Measurements from ENCODE around the gene ATG7. TPM values are rescaled to one million over a fixed set of nuclear protein-coding genes. Genes with fewer than 3 reads are reported as not detected.
"Not testable (repeated sequence)": the region's sequence is repeated elsewhere in the genome, so short reads cannot be mapped to it uniquely, and the experiment has no call there.

ATG7 gene
- total RNA-seq, 2 experiments from 2014 or later = 21.7 to 28.4 TPM

GRCh38 chr3:11436775-11437174 is 164.6 kb downstream of the ATG7 start:
- ChIA-PET CTCF (ENCODE audit: unreplicated experiment) (no interaction called here), POLR2A (no interaction called here)
- H3K4me3 ChIP-seq (ENCODE audit: low read depth, low read length, poor library complexity, severe bottlenecking) = no peak overlapping the region
- no TSS peak for BruUV-seq (replicated peaks)
- no peak overlapping the region for H2AFZ ChIP-seq (ENCODE audit: low read length)
- no peaks in the 10 kb centered on the region for H3K36me3 ChIP-seq (ENCODE audit: insufficient read depth, low read length)
- no peaks in the 10 kb centered on the region for H3K9me3 ChIP-seq (ENCODE audit: low read length)
- DNase-seq (ENCODE audit: low spot score) = no peak
- H3K4me2 ChIP-seq (ENCODE audit: low read length) = no peak overlapping the region
- no peaks in the 10 kb centered on the region for H3K79me2 ChIP-seq (ENCODE audit: insufficient read depth, low read depth, low read length)
- no peak overlapping the region for H3K27ac ChIP-seq (ENCODE audit: low read depth, low read length, poor library complexity, severe bottlenecking)
- intact Hi-C loops (cut with micrococcal nuclease; ENCODE audit: unreplicated experiment) = no loop called here
- TF ChIP-seq CTCF (conservative IDR thresholded peaks at IDR 0.05; ENCODE audit: low read length) = no peak
- TF ChIP-seq EZH2phosphoT487 (IDR thresholded peaks at IDR 0.05; ENCODE audit: borderline replicate concordance, low read depth, low read length) = no peak
- no peaks in the 10 kb centered on the region for H3K9me2 ChIP-seq (ENCODE audit: insufficient read depth, low read length)
- no peaks in the 10 kb centered on the region for H3K4me1 ChIP-seq (ENCODE audit: insufficient read depth, low read length, poor library complexity, severe bottlenecking)
- no peaks in the 10 kb centered on the region for H4K20me1 ChIP-seq (ENCODE audit: insufficient read depth, low read length)

- ChIA-PET CTCF (ENCODE audit: unreplicated experiment) (no interaction called here), POLR2A (no interaction called here)
These were observed 165.3 kb downstream of the ATG7 start for GRCh38 chr3:11437506-11437905.

GRCh38 chr3:11438646-11439045 is 166.4 kb downstream of the ATG7 start:
- Histone ChIP-seq H3K9me2 (ENCODE audit: insufficient read depth, low read length) (no peaks in the 10 kb centered on the region), H3K4me2 (ENCODE audit: low read length) (no peak overlapping the region), H3K27ac (ENCODE audit: low read depth, low read length, poor library complexity, severe bottlenecking) (no peak overlapping the region), H4K20me1 (ENCODE audit: insufficient read depth, low read length) (no peaks in the 10 kb centered on the region), H3K79me2 (ENCODE audit: insufficient read depth, low read depth, low read length) (no peaks in the 10 kb centered on the region), H2AFZ (ENCODE audit: low read length) (no peak overlapping the region), H3K36me3 (ENCODE audit: insufficient read depth, low read length) (no peaks in the 10 kb centered on the region), H3K9me3 (ENCODE audit: low read length) (no peaks in the 10 kb centered on the region), H3K4me3 (ENCODE audit: low read depth, low read length, poor library complexity, severe bottlenecking) (no peak overlapping the region), H3K4me1 (ENCODE audit: insufficient read depth, low read length, poor library complexity, severe bottlenecking) (no peaks in the 10 kb centered on the region)
- ChIA-PET CTCF (ENCODE audit: unreplicated experiment) (no interaction called here), POLR2A (interaction anchor here (0.7 kb wide), 1 partner anchor 63 kb away, joined by 3 read pairs; no protein-coding TSS in a partner anchor)
- TF ChIP-seq EZH2phosphoT487 (IDR thresholded peaks at IDR 0.05; ENCODE audit: borderline replicate concordance, low read depth, low read length) (no peak), CTCF (conservative IDR thresholded peaks at IDR 0.05; ENCODE audit: low read length) (no peak)
- intact Hi-C loops (cut with micrococcal nuclease; ENCODE audit: unreplicated experiment) = no loop called here
- BruUV-seq (replicated peaks) = no TSS peak
- no peak for DNase-seq (ENCODE audit: low spot score)

More at GRCh38 chr3:11437506-11437905, 165.3 kb downstream of the ATG7 start:
- no peaks in the 10 kb centered on the region for H4K20me1 ChIP-seq (ENCODE audit: insufficient read depth, low read length)
- H3K36me3 ChIP-seq (ENCODE audit: insufficient read depth, low read length) = no peaks in the 10 kb centered on the region
- no peak for DNase-seq (ENCODE audit: low spot score)
- intact Hi-C loops (cut with micrococcal nuclease; ENCODE audit: unreplicated experiment) = no loop called here
- no peak overlapping the region for H3K27ac ChIP-seq (ENCODE audit: low read depth, low read length, poor library complexity, severe bottlenecking)
- BruUV-seq (replicated peaks) = no TSS peak
- no peak for TF ChIP-seq EZH2phosphoT487 (IDR thresholded peaks at IDR 0.05; ENCODE audit: borderline replicate concordance, low read depth, low read length)
- no peaks in the 10 kb centered on the region for H3K79me2 ChIP-seq (ENCODE audit: insufficient read depth, low read depth, low read length)
- no peaks in the 10 kb centered on the region for H3K9me3 ChIP-seq (ENCODE audit: low read length)
- H3K4me1 ChIP-seq (ENCODE audit: insufficient read depth, low read length, poor library complexity, severe bottlenecking) = no peaks in the 10 kb centered on the region
- H3K9me2 ChIP-seq (ENCODE audit: insufficient read depth, low read length) = no peaks in the 10 kb centered on the region
- H3K4me2 ChIP-seq (ENCODE audit: low read length) = no peak overlapping the region
- H2AFZ ChIP-seq (ENCODE audit: low read length) = no peak overlapping the region
- H3K4me3 ChIP-seq (ENCODE audit: low read depth, low read length, poor library complexity, severe bottlenecking) = no peak overlapping the region

GRCh38 chr3:11441346-11441745 is 169.1 kb downstream of the ATG7 start:
- H3K4me2 ChIP-seq (ENCODE audit: low read length); H4K20me1 ChIP-seq (ENCODE audit: insufficient read depth, low read length); H3K27ac ChIP-seq (ENCODE audit: low read depth, low read length, poor library complexity, severe bottlenecking); H3K9me2 ChIP-seq (ENCODE audit: insufficient read depth, low read length); H3K36me3 ChIP-seq (ENCODE audit: insufficient read depth, low read length); H3K4me1 ChIP-seq (ENCODE audit: insufficient read depth, low read length, poor library complexity, severe bottlenecking); H3K4me3 ChIP-seq (ENCODE audit: low read depth, low read length, poor library complexity, severe bottlenecking); BruUV-seq (replicated peaks); intact Hi-C loops (cut with micrococcal nuclease; ENCODE audit: unreplicated experiment); DNase-seq (ENCODE audit: low spot score); CTCF ChIA-PET (ENCODE audit: unreplicated experiment); H2AFZ ChIP-seq (ENCODE audit: low read length); H3K9me3 ChIP-seq (ENCODE audit: low read length); H3K79me2 ChIP-seq (ENCODE audit: insufficient read depth, low read depth, low read length): not testable (repeated sequence)
- POLR2A ChIA-PET = interaction anchor here (0.6 to 1.1 kb wide), 2 partner anchors 38 to 311 kb away, joined by 3 to 9 read pairs; no protein-coding TSS in a partner anchor

All from OCI-LY7 (cell line).